ENCODE data around the gene PHLDB2. TPM values are rescaled to one million over a fixed set of nuclear protein-coding genes. Genes with fewer than 3 reads are reported as not detected.

PHLDB2 gene
- polyA plus RNA-seq, 1 donor (not counting 4 experiments of a cell fraction or from before 2014, with no cell fraction given), result 150 TPM

DNA sequence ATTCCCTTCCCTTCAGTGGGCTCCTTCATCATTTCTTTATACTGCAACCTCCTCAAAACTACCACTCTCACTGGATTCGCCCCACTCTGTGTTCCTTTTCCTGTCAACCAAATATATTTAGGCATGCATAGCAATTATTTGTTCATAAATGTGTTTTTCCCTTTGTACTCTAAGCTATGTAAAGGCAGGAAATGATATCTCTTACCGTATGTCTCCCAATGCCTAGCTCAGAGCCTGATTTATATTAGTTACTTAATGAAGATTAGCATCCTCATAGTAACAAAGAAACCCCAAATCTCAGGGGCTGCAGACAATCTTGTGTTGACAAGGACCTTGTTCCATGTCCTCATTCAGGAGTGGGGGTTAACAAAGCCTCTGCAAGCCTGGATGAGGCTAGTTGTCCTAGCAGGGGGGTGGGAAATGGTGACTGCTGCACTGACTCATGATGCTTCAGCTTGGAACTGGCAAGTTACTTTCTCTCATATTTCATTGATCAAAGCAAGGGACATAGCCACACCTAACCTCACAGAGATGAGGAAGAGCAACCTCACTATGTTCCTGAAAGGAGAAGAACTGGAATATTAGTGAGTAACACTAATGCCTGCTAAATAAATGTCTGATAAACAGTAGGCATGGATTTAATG lies 15.2 kb downstream of the PHLDB2 start:
- Histone ChIP-seq H4K20me1 (ENCODE audit: control insufficient read depth, extremely low read depth, insufficient read depth, low read length) (peaks cover 32% of the 10 kb centered on the region), H3K4me3 (ENCODE audit: control insufficient read depth in 2 of 3, extremely low read depth in 1 of 3, insufficient read depth in 2 of 3, low read depth in 1 of 3, low read length in 3 of 3) (peak overlapping the region in 1 of 3 experiments; percentile 42), H3K4me2 (ENCODE audit: control insufficient read depth, extremely low read depth, insufficient read depth, low read depth, low read length) (peak overlapping the region; percentile 64), H3K9me3 (ENCODE audit: control insufficient read depth, low read depth, low read length) (no peaks in the 10 kb centered on the region), H2AFZ (ENCODE audit: control insufficient read depth, low read length) (no peak overlapping the region), H3K9ac (ENCODE audit: control insufficient read depth, extremely low read depth, insufficient read depth, low read length) (no peak overlapping the region), H3K27ac (ENCODE audit: control insufficient read depth, insufficient read depth, low read length) (peak overlapping the region; percentile 55), H3K9me1 (ENCODE audit: control insufficient read depth, extremely low read depth, insufficient read depth, low read length) (peaks cover 2% of the 10 kb centered on the region), H3K27me3 (ENCODE audit: control insufficient read depth, extremely low read depth, insufficient read depth, low read length) (no peaks in the 10 kb centered on the region), H3K4me1 (ENCODE audit: control insufficient read depth, extremely low read depth, insufficient read depth, low read length) (peaks cover 24% of the 10 kb centered on the region), H3K36me3 (ENCODE audit: control insufficient read depth in 2 of 2, extremely low read depth in 1 of 2, insufficient read depth in 2 of 2, low read length in 2 of 2) (peaks cover 3 to 18% of the 10 kb centered on the region in 2 experiments), H3K79me2 (ENCODE audit: control insufficient read depth, insufficient read depth, low read length) (peaks cover 94% of the 10 kb centered on the region)
- FAIRE-seq (peak; percentile 96), DNase-seq (ENCODE audit: low read depth, low spot score) (no peak)
- dilution Hi-C loops (cut with MboI; ENCODE audit: extremely low pct_ligation_motif_present, low sequenced_read_pairs), result no loop called here
- no peak for TF ChIP-seq EZH2 (IDR thresholded peaks at IDR 0.05; ENCODE audit: low read length)
- TF ChIP-seq, protein P1, sequence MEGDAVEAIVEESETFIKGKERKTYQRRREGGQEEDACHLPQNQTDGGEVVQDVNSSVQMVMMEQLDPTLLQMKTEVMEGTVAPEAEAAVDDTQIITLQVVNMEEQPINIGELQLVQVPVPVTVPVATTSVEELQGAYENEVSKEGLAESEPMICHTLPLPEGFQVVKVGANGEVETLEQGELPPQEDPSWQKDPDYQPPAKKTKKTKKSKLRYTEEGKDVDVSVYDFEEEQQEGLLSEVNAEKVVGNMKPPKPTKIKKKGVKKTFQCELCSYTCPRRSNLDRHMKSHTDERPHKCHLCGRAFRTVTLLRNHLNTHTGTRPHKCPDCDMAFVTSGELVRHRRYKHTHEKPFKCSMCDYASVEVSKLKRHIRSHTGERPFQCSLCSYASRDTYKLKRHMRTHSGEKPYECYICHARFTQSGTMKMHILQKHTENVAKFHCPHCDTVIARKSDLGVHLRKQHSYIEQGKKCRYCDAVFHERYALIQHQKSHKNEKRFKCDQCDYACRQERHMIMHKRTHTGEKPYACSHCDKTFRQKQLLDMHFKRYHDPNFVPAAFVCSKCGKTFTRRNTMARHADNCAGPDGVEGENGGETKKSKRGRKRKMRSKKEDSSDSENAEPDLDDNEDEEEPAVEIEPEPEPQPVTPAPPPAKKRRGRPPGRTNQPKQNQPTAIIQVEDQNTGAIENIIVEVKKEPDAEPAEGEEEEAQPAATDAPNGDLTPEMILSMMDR (optimal IDR thresholded peaks at IDR 0.05 in 1 of 3, IDR thresholded peaks at IDR 0.05 in 1 of 3, conservative IDR thresholded peaks at IDR 0.05 in 1 of 3; ENCODE audit: extremely low read depth in 1 of 3, insufficient read depth in 2 of 3, low read length in 3 of 3), result no peak

DNA sequence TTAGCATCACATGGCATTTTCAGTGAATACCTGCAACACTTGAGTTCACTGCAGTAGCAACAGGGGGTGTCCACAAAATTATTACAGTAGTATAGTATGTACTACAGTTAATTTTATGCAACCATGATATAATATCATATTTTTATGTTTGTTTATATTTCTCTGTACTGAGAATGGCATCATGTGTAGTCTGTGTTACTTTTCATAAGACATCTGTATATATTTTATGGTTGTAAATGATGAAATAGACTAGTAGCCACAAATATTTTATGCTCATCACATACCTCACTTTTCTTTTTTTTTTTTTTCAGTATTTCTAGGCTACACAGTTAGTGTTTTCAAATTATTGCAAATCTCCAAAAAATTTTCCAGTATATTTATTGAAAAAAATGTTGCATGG lies 22.4 kb downstream of the PHLDB2 start:
- H3K27me3 ChIP-seq (ENCODE audit: control insufficient read depth, extremely low read depth, insufficient read depth, low read length), result no peaks in the 10 kb centered on the region
- DNase-seq (ENCODE audit: low read depth, low spot score) (no peak), FAIRE-seq (no peak)
- H3K4me3 ChIP-seq (ENCODE audit: control insufficient read depth in 2 of 3, extremely low read depth in 1 of 3, insufficient read depth in 2 of 3, low read depth in 1 of 3, low read length in 3 of 3), result no peak overlapping the region
- H3K79me2 ChIP-seq (ENCODE audit: control insufficient read depth, insufficient read depth, low read length), result peaks cover 94% of the 10 kb centered on the region
- no peak overlapping the region for H3K4me2 ChIP-seq (ENCODE audit: control insufficient read depth, extremely low read depth, insufficient read depth, low read depth, low read length)
- H3K9me3 ChIP-seq (ENCODE audit: control insufficient read depth, low read depth, low read length), result no peaks in the 10 kb centered on the region
- H3K9me1 ChIP-seq (ENCODE audit: control insufficient read depth, extremely low read depth, insufficient read depth, low read length), result peaks cover 4% of the 10 kb centered on the region
- TF ChIP-seq, protein P1 (optimal IDR thresholded peaks at IDR 0.05 in 1 of 3, IDR thresholded peaks at IDR 0.05 in 1 of 3, conservative IDR thresholded peaks at IDR 0.05 in 1 of 3; ENCODE audit: extremely low read depth in 1 of 3, insufficient read depth in 2 of 3, low read length in 3 of 3), result no peak
- TF ChIP-seq EZH2 (IDR thresholded peaks at IDR 0.05; ENCODE audit: low read length), result no peak
- no peak overlapping the region for H3K9ac ChIP-seq (ENCODE audit: control insufficient read depth, extremely low read depth, insufficient read depth, low read length)
- H3K36me3 ChIP-seq (ENCODE audit: control insufficient read depth in 2 of 2, extremely low read depth in 1 of 2, insufficient read depth in 2 of 2, low read length in 2 of 2), result peaks cover 17 to 33% of the 10 kb centered on the region in 2 experiments
- peaks cover 22% of the 10 kb centered on the region for H4K20me1 ChIP-seq (ENCODE audit: control insufficient read depth, extremely low read depth, insufficient read depth, low read length)
- no peaks in the 10 kb centered on the region for H3K4me1 ChIP-seq (ENCODE audit: control insufficient read depth, extremely low read depth, insufficient read depth, low read length)
- H3K27ac ChIP-seq (ENCODE audit: control insufficient read depth, insufficient read depth, low read length), result no peak overlapping the region
- H2AFZ ChIP-seq (ENCODE audit: control insufficient read depth, low read length), result no peak overlapping the region
- dilution Hi-C loops (cut with MboI; ENCODE audit: extremely low pct_ligation_motif_present, low sequenced_read_pairs), result no loop called here

Data from keratinocyte (primary cell).